Measurements from ENCODE around the gene ZNF260.
"Not testable (repeated sequence)": the region's sequence is repeated elsewhere in the genome, so short reads cannot be mapped to it uniquely, and the experiment has no call there.

Gene ZNF260

DNA sequence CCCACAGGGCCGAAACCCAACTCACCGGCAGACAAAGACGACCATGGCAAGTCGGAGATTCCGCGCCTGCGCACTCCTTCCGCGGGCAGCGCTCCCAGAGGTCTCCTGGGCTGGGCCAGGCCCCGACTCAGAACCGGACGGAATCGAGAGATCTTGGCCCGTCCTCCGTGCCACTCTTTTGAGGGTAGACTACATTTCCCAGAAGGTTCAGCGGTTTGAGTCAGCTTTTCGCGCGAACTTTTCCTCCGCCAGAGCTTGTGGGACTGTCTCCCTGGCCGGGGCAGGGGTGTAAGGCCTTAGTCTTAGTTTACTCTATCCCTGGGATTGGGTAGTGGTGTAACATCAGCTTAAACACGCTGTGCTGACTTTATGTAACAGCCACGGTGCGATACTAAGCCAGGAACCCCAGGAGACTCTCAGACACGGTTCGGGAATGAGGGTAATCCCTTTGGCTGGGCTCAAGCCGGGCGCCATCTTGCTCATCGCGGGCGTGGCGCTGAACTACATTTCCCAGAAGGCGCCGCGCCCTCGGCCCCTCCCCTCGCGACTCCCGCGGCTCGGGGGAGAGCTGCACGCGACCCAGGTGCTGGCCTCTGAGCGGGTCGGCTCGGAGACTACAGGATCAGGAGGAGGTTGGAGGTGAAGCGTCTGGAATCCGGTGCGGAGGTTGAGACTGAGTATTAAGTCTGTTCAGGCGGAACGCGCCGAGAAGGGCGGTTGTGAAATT, at the start of gene ZNF260:
ZNF260 (minus strand) TSS at position 78 of the 727 bp plus-strand sequence. CDS start 13,033 bp downstream, outside the sequence.
- peak; percentile 90 for DNase-seq

GRCh38 chr19:36577271-36577996, 49.4 kb upstream of the ZNF260 start:
- DNase-seq, result no peak

DNA sequence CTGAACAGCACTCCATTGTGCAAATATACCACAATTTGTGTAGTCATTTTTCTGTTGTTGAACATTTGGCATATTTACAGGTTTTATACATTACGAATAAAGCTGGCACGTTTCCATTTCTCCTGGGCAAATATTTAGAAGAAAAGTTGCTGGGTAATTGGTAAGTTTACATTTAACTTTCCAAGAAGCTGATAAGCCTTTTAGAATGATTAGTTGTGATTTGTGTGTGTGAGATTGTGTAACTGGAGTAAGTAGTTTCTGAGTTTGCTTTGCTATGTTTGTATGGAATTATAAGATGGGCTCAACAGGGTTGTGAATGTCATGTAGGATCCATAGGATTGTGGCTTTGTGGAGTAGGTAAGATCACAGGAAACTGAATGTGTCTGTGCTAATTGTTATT, 46.7 kb upstream of the ZNF260 start:
- no peak for DNase-seq

GRCh38 chr19:36573895-36574720, 46.0 kb upstream of the ZNF260 start:
- no peak for DNase-seq

- DNase-seq, result peak; percentile 80
These were observed 45.2 kb upstream of the ZNF260 start, which contains the start of gene ZNF529 for GRCh38 chr19:36573020-36573894. TSS of gene ZNF529 (minus strand) at chr19:36573292. CDS start at chr19:36572346, 946 bp downstream.

- DNase-seq, result no peak
These were observed 44.5 kb upstream of the ZNF260 start for GRCh38 chr19:36572593-36573019.

DNA sequence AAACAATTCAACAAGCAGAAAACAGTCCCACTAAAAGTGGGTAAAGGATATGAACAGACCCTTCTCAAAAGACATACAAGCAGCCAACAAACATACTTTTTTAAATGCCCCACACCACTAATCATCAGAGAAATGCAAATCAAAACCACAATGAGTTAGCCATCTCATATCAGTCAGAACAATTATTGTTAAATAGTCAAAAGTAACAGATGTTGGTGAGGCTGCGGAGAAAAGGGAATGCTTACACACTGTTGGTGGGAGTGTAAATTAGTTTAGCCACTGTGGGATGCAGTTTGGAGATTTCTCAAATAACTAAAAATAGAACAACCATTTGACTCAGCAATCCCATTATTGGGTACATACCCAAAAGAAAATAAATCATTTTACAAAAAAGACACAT, 36.3 kb upstream of the ZNF260 start:
- no peak for DNase-seq

GRCh38 chr19:36547001-36547732, 19.1 kb upstream of the ZNF260 start:
- DNase-seq, result no peak

GRCh38 chr19:36528921-36529518, 949 bp upstream of the ZNF260 start:
- no peak for DNase-seq

GRCh38 chr19:36527873-36528193, 238 bp downstream of the ZNF260 start:
- DNase-seq, result no peak

DNA sequence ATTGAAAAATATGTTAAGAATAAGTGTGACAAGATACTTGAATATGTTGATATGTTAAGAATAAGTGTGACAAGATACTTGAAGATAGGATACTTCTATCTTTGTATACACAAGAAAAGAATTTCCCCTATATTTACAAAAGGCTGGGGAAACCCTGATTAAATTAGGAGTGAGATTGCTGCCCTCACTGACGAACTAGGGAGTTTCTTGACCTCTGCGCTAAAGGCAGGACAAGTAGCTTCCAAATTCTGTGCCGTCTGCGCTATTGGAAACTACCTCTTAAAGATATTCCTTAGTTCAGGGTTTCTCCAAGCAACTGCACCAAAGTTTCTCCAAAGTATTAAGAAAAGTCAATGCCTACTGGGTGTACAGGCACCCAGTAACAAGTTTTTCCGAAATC, 730 bp downstream of the ZNF260 start:
- DNase-seq, result no peak

GRCh38 chr19:36526581-36526980, 1.5 kb downstream of the ZNF260 start:
- no peak for DNase-seq

GRCh38 chr19:36524617-36525016, 3.5 kb downstream of the ZNF260 start:
- DNase-seq, result no peak

- no peak for DNase-seq
These were observed 14.0 kb downstream of the ZNF260 start for GRCh38 chr19:36514012-36514612.

- DNase-seq, result no peak
These were observed 19.7 kb downstream of the ZNF260 start for GRCh38 chr19:36508325-36508724.

DNA sequence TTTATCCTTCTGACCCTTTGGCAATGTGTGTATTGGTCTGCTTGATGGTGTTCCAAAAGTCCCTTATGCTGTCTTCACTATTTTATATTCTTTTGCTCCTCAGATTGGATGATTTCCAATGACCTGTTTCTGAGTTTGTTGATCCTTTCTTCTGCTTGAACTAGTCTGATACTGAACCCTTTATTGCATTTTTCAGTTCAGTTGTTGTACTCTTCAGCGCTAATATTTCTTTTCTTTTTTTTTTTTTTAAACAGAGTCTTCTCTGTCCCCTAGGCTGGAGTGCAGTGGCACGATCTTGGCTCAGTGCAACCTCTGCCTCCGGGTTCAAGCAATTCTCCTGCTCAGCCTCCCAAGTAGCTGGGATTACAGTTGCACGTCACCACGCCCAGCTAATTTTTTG, 26.1 kb downstream of the ZNF260 start:
- DNase-seq, result no peak

DNA sequence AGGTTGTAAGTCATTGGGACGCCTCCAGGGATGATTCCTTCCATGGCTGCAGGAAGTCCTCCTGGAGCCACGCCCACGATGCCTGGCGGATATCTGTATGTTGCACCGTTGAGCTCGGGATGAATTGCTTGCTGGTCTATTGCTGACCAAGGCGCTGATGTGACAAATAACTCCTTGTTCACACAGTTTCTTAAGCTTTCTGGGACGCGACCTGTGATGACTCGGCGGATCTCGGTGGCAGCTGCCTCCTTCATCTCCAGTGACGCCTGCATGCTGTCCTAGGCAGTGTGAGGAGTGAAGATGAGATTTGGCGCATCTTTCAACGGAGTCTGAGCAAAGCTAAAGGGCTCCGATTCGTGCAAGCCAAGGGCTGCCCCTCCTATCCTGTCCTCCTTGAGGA, 31.1 kb downstream of the ZNF260 start:
- no peak for DNase-seq

DNA sequence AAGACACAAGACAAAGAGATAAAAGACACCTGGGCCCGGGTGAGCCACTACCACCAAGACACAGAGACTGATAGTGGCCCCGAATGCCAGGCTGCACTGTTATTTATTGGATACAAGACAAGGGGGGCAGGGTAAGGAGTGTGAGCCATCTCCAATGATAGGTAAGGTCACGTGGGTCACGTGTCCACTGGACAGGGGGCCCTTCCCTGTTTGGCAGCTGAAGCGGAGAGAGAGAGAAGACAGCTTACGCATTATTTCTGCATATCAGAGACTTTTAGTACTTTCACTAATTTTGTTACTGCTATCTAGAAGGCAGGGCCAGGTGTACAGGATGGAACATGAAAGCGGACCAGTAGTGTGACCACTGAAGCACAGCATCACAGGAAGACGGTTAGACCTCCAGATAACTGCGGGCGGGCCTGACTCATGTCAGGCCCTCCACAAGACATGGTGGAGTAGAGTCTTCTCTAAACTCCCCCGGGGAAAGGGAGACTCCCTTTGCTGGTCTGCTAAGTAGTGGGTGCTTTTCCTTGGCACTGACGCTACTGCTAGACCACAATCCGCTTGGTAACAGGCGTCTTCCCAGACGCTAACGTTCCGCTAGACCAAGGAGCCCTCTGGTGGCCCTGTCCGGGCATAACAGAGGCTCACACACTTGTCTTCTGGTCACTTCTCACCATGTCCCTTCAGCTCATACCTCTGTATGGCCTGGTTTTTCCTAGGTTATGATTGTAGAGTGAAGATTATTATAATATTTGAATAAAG, 35.2 kb downstream of the ZNF260 start:
- DNase-seq, result not testable (repeated sequence)

GRCh38 chr19:36490846-36491245, 37.2 kb downstream of the ZNF260 start:
- DNase-seq, result not testable (repeated sequence)

- peak; percentile 69 for DNase-seq
These were observed 38.1 kb downstream of the ZNF260 start for GRCh38 chr19:36489920-36490415.

Measured in activated CD8-positive, alpha-beta memory T cell treated with anti-CD3 and anti-CD28 coated beads, Interleukin-2, amount 50 U/mL, for 4 hours (primary cell).